Measurements from ENCODE around the gene MRPL12. TPM values are rescaled to one million over a fixed set of nuclear protein-coding genes. Genes with fewer than 3 reads are reported as not detected.

MRPL12 gene
- total and polyA plus RNA-seq, 9 of the 15 experiments (the other 6 are each of a cell fraction or from before 2014, with no cell fraction given), result 0.94 to 338 (median 100) TPM

GRCh38 chr17:81711814-81712467 is 8.8 kb downstream of the MRPL12 start, which contains the start of gene SLC25A10 (continued):
- TF ChIP-seq ZNF592 (IDR thresholded peaks at IDR 0.05) (peak; percentile 78), POLR2AphosphoS5 (IDR thresholded peaks at IDR 0.05; ENCODE audit: control insufficient read depth, insufficient read depth, low read depth, low read length) (peak; percentile 53; the same call in 1 of the 2 replicates), STAG1 (CRISPR knock-in tag; IDR thresholded peaks at IDR 0.05; ENCODE audit: borderline replicate concordance) (peak; percentile 31; the same call in 1 of the 2 replicates), FOXK1 (CRISPR knock-in tag; IDR thresholded peaks at IDR 0.05; ENCODE audit: borderline replicate concordance) (no peak), HNRNPL (IDR thresholded peaks at IDR 0.05; ENCODE audit: low read depth, low read length) (peak; percentile 56; the same call in 1 of the 2 replicates), ELF1 (tag; IDR thresholded peaks at IDR 0.05) (no peak), ATF6 (CRISPR knock-in tag; IDR thresholded peaks at IDR 0.05) (no peak; the same call in 1 of the 2 replicates), DPF2 (IDR thresholded peaks at IDR 0.05) (no peak), SNIP1 (IDR thresholded peaks at IDR 0.05; ENCODE audit: low read depth) (peak; percentile 64), MCM7 (IDR thresholded peaks at IDR 0.05) (no peak), GABPA (tag; conservative IDR thresholded peaks at IDR 0.05; ENCODE audit: low read depth) (0 out of 2 replicates have a peak, but pooled peaks have one; percentile 15), MNT (conservative IDR thresholded peaks at IDR 0.05) (peak; percentile 94 to 96), AFF1 (IDR thresholded peaks at IDR 0.05; ENCODE audit: low read depth in 1 of 2, partially characterized antibody in 2 of 2) (no peak), CGGBP1 (CRISPR knock-in tag; IDR thresholded peaks at IDR 0.05) (no peak)
